K562 (cell line): ENCODE measurements around the gene UBE2M. TPM values are rescaled to one million over a fixed set of nuclear protein-coding genes. Genes with fewer than 3 reads are reported as not detected.

ENCODE experiments used
- DDX20 ChIP-seq: fragments of 450-650 bp; IDR thresholded peaks from 2 replicates; pipeline ENCODE4 v1.6.1; 2016; ENCODE audit warnings: missing genetic modification characterization, low read depth, mild to moderate bottlenecking, missing compliant biosample characterization, moderate library complexity
- GTF2E2 ChIP-seq: fragments of 200-800 bp; sonication (Bioruptor generic); IDR thresholded peaks from 2 replicates; pipeline ENCODE4 v1.6.1; 2016; ENCODE audit warnings: missing genetic modification characterization, missing compliant biosample characterization
- HDGF ChIP-seq: fragments of 450-650 bp; IDR thresholded peaks from 2 replicates; pipeline ENCODE4 v1.6.1; 2016
- HNRNPLL ChIP-seq: fragments of 200-400 bp; formaldehyde crosslinking; IDR thresholded peaks from 2 replicates; pipeline ENCODE4 v1.6.1; 2017; ENCODE audit warnings: low read length, low read depth, mild to moderate bottlenecking; ENCODE audit not compliant: poor library complexity, severe bottlenecking
- POLR2AphosphoS5 ChIP-seq: IDR thresholded peaks from 2 replicates; pipeline ENCODE4 v1.6.1; 2011; ENCODE audit warnings: mild to moderate bottlenecking, low read depth, low read length, moderate library complexity; ENCODE audit not compliant: control insufficient read depth, insufficient read depth
- SAFB ChIP-seq: fragments of 200-400 bp; formaldehyde crosslinking; IDR thresholded peaks from 2 replicates; pipeline ENCODE4 v1.6.1; 2017; ENCODE audit warnings: low read depth, low read length, borderline replicate concordance
- ZNF717 ChIP-seq: fragments of 250-450 bp; sonication (Bioruptor Pico); IDR thresholded peaks from 2 replicates; pipeline ENCODE4 v1.5.0; 2021
- ZSCAN29 ChIP-seq: fragments of 450-650 bp; IDR thresholded peaks from 2 replicates; pipeline ENCODE4 v1.6.1; 2017
- polyA plus RNA-seq, 8 experiments: library from polyadenylated mRNA; depleted of rRNA in 4 of 8; stranded (reverse) in 5 of 8; unstranded in 3 of 8; fragments of >200 nt; fragmentation: Nextera tagmentation in 2 of 8; fragmentation: Illumina TruSeq in 1 of 8; extraction: Ambion mirVana in 2 of 8; extraction: Trizol in 1 of 8; gene quantifications; 2 replicates each; pipeline versions ENCODE4 v1.2.1 to v1.2.3, GENCODE V29; 2011 to 2014; ENCODE audit warnings: inconsistent platforms in 1 of 8, missing spikeins in 1 of 8
- total RNA-seq, 7 experiments: library from RNA; depleted of rRNA in 6 of 7; stranded (reverse); fragments of >200 nt in 6 of 7; fragmentation: Illumina TruSeq in 2 of 7; extraction: Trizol in 2 of 7; gene quantifications; 2 replicates each; pipeline versions ENCODE4 v1.2.1 to v1.2.3, GENCODE V29; 2011 to 2021; ENCODE audit warnings: low replicate concordance in 1 of 7
- TF ChIP-seq, protein P1 (sequence below): fragments of 250-450 bp; sonication (Bioruptor Pico); IDR thresholded peaks from 2 replicates; pipeline ENCODE4 v1.5.0; 2021
- TF ChIP-seq, protein P2 (sequence below): fragments of 450-650 bp; IDR thresholded peaks from 2 replicates; pipeline ENCODE4 v1.6.1; 2018; ENCODE audit warnings: mild to moderate bottlenecking, low read depth; ENCODE audit not compliant: partially characterized antibody
- TF ChIP-seq, protein P3 (sequence below): fragments of 450-650 bp; formaldehyde crosslinking; IDR thresholded peaks from 2 replicates; pipeline ENCODE4 v1.4.0; 2020; ENCODE audit warnings: mild to moderate bottlenecking
- TF ChIP-seq, protein P4 (sequence below): sonication (generic); IDR thresholded peaks from 2 replicates; pipeline ENCODE4 v1.6.1; 2016
- TF ChIP-seq, protein P5 (sequence below): fragments of 450-650 bp; formaldehyde crosslinking; IDR thresholded peaks from 2 replicates; pipeline ENCODE4 v1.4.0; 2020; ENCODE audit warnings: mild to moderate bottlenecking, moderate library complexity
- TF ChIP-seq, protein P6 (sequence below): fragments of 450-650 bp; IDR thresholded peaks from 2 replicates; pipeline ENCODE4 v1.6.1; 2017; ENCODE audit warnings: antibody characterized with exemption, mild to moderate bottlenecking
- TF ChIP-seq, protein P7 (sequence below): fragments of 250-450 bp; sonication (Bioruptor Pico); IDR thresholded peaks from 2 replicates; pipeline ENCODE4 v1.8.0; 2021; ENCODE audit warnings: moderate library complexity, mild to moderate bottlenecking, inconsistent platforms

The UBE2M gene
- total and polyA plus RNA-seq, 9 of the 15 experiments (the other 6 are each of a cell fraction or from before 2014, with no cell fraction given), result 0.92 to 163 (median 85.7) TPM

DNA sequence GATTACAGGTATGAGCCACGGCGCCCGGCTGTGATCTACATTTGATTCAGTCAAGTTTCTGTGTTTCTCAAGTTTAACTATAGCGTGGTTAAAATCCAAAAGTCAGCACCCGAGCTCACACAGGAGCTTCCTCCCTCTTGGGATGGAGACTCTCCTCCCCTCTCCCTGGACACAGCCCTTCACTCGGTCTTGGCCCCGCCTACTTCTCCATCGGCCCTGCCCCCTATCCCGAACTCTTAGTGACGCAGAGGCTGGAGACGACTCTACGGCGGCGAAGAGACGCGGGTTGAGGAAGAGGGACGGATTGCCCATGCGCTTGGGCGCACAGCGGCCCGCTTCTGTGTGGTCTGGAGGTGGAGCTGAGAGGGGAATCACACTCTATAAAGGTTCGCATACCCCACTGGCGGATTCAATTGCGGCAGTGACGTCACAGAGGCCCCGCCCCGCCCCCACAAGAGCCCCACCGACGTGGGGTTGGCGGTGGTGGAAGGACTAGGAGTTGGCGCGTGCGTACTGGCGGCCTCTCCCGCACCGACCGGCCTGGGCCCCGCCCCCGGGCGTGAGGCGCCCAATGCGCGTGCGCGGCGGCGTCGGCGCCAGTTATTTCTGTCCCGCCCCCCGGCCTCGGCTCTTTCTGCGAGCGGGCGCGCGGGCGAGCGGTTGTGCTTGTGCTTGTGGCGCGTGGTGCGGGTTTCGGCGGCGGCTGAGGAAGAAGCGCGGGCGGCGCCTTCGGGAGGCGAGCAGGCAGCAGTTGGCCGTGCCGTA, 14.4 kb downstream of the UBE2M start, which contains the start of gene TRIM28 (continued):
- peak; percentile 73; the same call in 1 of the 2 replicates for TF ChIP-seq GTF2E2 (tag)
- TF ChIP-seq HNRNPLL, result peak; percentile 89
- TF ChIP-seq, protein P1, sequence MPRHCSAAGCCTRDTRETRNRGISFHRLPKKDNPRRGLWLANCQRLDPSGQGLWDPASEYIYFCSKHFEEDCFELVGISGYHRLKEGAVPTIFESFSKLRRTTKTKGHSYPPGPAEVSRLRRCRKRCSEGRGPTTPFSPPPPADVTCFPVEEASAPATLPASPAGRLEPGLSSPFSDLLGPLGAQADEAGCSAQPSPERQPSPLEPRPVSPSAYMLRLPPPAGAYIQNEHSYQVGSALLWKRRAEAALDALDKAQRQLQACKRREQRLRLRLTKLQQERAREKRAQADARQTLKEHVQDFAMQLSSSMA, result no peak
- TF ChIP-seq, protein P2, sequence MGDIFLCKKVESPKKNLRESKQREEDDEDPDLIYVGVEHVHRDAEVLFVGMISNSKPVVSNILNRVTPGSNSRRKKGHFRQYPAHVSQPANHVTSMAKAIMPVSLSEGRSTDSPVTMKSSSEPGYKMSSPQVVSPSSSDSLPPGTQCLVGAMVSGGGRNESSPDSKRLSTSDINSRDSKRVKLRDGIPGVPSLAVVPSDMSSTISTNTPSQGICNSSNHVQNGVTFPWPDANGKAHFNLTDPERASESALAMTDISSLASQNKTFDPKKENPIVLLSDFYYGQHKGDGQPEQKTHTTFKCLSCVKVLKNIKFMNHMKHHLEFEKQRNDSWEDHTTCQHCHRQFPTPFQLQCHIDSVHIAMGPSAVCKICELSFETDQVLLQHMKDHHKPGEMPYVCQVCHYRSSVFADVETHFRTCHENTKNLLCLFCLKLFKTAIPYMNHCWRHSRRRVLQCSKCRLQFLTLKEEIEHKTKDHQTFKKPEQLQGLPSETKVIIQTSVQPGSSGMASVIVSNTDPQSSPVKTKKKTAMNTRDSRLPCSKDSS, result no peak
- peak; percentile 97 for TF ChIP-seq POLR2AphosphoS5
- TF ChIP-seq, protein P3, sequence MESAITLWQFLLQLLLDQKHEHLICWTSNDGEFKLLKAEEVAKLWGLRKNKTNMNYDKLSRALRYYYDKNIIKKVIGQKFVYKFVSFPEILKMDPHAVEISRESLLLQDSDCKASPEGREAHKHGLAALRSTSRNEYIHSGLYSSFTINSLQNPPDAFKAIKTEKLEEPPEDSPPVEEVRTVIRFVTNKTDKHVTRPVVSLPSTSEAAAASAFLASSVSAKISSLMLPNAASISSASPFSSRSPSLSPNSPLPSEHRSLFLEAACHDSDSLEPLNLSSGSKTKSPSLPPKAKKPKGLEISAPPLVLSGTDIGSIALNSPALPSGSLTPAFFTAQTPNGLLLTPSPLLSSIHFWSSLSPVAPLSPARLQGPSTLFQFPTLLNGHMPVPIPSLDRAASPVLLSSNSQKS (CRISPR knock-in tag), result no peak
- no peak; the same call in 1 of the 2 replicates for TF ChIP-seq SAFB
- TF ChIP-seq ZSCAN29, result no peak
- no peak for TF ChIP-seq DDX20 (tag)
- TF ChIP-seq, protein P4, sequence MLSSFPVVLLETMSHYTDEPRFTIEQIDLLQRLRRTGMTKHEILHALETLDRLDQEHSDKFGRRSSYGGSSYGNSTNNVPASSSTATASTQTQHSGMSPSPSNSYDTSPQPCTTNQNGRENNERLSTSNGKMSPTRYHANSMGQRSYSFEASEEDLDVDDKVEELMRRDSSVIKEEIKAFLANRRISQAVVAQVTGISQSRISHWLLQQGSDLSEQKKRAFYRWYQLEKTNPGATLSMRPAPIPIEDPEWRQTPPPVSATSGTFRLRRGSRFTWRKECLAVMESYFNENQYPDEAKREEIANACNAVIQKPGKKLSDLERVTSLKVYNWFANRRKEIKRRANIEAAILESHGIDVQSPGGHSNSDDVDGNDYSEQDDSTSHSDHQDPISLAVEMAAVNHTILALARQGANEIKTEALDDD, result no peak
- TF ChIP-seq, protein P5, sequence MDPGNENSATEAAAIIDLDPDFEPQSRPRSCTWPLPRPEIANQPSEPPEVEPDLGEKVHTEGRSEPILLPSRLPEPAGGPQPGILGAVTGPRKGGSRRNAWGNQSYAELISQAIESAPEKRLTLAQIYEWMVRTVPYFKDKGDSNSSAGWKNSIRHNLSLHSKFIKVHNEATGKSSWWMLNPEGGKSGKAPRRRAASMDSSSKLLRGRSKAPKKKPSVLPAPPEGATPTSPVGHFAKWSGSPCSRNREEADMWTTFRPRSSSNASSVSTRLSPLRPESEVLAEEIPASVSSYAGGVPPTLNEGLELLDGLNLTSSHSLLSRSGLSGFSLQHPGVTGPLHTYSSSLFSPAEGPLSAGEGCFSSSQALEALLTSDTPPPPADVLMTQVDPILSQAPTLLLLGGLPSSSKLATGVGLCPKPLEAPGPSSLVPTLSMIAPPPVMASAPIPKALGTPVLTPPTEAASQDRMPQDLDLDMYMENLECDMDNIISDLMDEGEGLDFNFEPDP (CRISPR knock-in tag), result no peak
- TF ChIP-seq, protein P6, sequence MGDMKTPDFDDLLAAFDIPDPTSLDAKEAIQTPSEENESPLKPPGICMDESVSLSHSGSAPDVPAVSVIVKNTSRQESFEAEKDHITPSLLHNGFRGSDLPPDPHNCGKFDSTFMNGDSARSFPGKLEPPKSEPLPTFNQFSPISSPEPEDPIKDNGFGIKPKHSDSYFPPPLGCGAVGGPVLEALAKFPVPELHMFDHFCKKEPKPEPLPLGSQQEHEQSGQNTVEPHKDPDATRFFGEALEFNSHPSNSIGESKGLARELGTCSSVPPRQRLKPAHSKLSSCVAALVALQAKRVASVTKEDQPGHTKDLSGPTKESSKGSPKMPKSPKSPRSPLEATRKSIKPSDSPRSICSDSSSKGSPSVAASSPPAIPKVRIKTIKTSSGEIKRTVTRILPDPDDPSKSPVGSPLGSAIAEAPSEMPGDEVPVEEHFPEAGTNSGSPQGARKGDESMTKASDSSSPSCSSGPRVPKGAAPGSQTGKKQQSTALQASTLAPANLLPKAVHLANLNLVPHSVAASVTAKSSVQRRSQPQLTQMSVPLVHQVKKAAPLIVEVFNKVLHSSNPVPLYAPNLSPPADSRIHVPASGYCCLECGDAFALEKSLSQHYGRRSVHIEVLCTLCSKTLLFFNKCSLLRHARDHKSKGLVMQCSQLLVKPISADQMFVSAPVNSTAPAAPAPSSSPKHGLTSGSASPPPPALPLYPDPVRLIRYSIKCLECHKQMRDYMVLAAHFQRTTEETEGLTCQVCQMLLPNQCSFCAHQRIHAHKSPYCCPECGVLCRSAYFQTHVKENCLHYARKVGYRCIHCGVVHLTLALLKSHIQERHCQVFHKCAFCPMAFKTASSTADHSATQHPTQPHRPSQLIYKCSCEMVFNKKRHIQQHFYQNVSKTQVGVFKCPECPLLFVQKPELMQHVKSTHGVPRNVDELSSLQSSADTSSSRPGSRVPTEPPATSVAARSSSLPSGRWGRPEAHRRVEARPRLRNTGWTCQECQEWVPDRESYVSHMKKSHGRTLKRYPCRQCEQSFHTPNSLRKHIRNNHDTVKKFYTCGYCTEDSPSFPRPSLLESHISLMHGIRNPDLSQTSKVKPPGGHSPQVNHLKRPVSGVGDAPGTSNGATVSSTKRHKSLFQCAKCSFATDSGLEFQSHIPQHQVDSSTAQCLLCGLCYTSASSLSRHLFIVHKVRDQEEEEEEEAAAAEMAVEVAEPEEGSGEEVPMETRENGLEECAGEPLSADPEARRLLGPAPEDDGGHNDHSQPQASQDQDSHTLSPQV, result no peak; the same call in 1 of the 2 replicates
- no peak for TF ChIP-seq ZNF717 (CRISPR knock-in tag)
- no peak for TF ChIP-seq HDGF
- TF ChIP-seq, protein P7, sequence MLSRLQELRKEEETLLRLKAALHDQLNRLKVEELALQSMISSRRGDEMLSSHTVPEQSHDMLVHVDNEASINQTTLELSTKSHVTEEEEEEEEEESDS (CRISPR knock-in tag), result no peak
